ENCODE results near the gene COLGALT1. TPM values are rescaled to one million over a fixed set of nuclear protein-coding genes. Genes with fewer than 3 reads are reported as not detected.

COLGALT1 gene
- total RNA-seq, 6 donors from 2014 or later = 58.3 to 151 (median 116) TPM

DNA sequence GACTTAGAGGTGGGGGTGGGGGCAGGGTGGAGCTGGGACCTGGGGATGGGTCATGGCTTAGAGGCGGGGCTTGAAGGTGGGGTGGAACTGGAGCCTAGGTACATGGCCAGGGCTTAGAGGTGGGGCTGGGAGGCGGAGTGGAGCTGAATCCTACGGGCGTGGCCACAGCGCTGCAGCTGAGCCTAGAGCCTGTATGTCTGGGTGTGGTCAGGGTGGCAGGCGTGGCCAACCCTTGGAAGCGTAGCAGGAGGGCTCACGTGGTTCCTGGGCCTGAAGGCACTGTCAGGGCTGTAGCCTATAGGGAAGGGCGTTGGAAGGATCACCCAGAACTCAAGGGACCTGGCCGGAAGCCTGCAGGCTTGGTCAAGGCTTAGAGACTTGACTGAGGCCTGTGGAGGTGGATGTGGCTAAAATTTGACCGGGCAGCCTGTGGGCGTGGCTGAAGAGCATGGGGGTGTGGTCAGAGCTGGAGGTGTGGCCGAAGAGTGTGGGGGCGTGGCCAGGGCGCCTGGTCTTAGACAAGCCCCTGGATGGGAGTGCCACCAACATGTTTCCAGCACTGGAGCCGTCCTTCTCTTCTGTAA, 24.3 kb downstream of the COLGALT1 start:
- WGBS, 2 donors = 58 to 62% methylated on average over 16 of the region's 16 CpGs
- Histone ChIP-seq H3K36me3 (peaks cover 15 to 80% (median 58%) of the 10 kb centered on the region in 4 donors), H3K4me1 (peaks cover 0 to 7% (median 2%) of the 10 kb centered on the region in 4 donors), H3K27me3 (no peaks in the 10 kb centered on the region), H3K9me3 (no peaks in the 10 kb centered on the region), H3K27ac (no peak overlapping the region), H3K4me3 (no peak overlapping the region)
- peak; percentile 49 to 88 for DNase-seq
- no peak for TF ChIP-seq POLR2AphosphoS5 (IDR thresholded peaks at IDR 0.05)
- TF ChIP-seq POLR2A (IDR thresholded peaks at IDR 0.05) = no peak
- TF ChIP-seq EP300 (IDR thresholded peaks at IDR 0.05) = no peak
- TF ChIP-seq, protein P1, sequence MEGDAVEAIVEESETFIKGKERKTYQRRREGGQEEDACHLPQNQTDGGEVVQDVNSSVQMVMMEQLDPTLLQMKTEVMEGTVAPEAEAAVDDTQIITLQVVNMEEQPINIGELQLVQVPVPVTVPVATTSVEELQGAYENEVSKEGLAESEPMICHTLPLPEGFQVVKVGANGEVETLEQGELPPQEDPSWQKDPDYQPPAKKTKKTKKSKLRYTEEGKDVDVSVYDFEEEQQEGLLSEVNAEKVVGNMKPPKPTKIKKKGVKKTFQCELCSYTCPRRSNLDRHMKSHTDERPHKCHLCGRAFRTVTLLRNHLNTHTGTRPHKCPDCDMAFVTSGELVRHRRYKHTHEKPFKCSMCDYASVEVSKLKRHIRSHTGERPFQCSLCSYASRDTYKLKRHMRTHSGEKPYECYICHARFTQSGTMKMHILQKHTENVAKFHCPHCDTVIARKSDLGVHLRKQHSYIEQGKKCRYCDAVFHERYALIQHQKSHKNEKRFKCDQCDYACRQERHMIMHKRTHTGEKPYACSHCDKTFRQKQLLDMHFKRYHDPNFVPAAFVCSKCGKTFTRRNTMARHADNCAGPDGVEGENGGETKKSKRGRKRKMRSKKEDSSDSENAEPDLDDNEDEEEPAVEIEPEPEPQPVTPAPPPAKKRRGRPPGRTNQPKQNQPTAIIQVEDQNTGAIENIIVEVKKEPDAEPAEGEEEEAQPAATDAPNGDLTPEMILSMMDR (IDR thresholded peaks at IDR 0.05) = no peak
- peak; percentile 68 to 74 for ATAC-seq (ENCODE audit: low FRiP score in 2 of 2)

DNA sequence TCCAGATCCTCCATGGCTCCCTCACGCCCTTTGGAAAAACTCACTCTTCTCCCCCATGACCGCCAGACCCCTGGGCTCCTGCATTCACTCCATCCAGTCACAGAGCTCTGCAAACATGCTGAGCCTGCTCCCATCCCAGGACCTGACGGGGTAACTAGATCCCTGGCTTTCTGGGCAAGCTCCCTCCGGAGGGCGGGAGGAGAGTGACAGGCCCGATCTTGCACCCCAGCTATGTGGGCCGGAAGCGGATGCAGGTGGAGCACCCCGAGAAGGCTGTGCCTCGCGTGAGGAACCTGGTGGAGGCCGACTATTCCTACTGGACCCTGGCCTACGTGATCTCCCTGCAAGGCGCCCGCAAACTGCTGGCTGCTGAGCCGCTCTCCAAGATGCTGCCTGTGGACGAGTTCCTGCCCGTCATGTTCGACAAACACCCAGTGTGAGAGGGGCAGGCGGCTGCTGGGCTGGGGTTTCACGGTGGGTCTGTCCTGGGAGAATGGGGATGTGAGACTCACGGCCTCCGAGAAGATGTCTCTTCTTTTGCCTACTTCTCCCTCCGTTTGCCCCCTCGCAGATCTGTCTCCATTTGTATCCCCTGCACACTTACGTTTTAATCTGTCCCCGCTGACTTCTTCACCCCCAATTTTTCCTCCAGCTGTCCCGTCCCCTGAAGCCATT, 25.2 kb downstream of the COLGALT1 start:
- H3K27me3 ChIP-seq = no peaks in the 10 kb centered on the region
- no peaks in the 10 kb centered on the region for H3K9me3 ChIP-seq
- 91 to 92% methylated on average over 19 to 28 of the region's 28 CpGs for WGBS, 2 donors
- no peak overlapping the region for H3K27ac ChIP-seq
- TF ChIP-seq POLR2A (IDR thresholded peaks at IDR 0.05) = no peak
- TF ChIP-seq, protein P1 (IDR thresholded peaks at IDR 0.05) = no peak
- no peak for TF ChIP-seq EP300 (IDR thresholded peaks at IDR 0.05)
- no peak for TF ChIP-seq POLR2AphosphoS5 (IDR thresholded peaks at IDR 0.05)
- ATAC-seq (ENCODE audit: low FRiP score in 2 of 2) (no peak), DNase-seq (peak in 1 of 2 donors; percentile 76)
- H3K36me3 ChIP-seq = peaks cover 15 to 73% (median 54%) of the 10 kb centered on the region in 4 donors
- H3K4me3 ChIP-seq = no peak overlapping the region
- peaks cover 0 to 7% (median 2%) of the 10 kb centered on the region in 4 donors for H3K4me1 ChIP-seq

DNA sequence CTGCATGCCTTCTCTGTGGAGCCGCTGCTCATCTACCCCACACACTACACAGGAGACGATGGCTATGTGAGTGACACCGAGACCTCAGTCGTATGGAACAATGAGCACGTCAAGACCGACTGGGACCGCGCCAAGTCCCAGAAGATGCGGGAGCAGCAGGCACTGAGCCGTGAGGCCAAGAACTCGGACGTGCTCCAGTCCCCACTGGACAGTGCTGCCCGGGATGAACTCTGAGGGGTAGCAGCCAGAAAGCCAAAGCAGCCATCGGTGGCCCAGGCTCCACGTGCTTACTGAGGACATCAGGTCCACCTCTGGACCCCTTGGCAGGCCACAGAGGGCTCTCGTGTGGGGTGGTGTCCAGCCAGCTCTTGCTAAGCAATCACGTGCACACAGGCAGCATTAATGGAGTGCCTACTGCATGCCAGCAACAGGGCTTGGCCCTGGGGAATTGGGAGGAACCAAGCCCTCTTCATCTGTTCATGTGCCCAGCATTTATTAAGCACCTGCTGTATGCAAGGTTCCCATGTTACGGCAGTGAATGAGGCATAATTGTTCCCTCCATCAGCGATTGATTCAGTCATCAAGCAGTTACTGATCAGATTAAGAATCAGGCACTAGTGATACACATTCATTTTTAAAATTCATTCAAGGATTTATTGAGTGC, 25.9 kb downstream of the COLGALT1 start:
- Histone ChIP-seq H3K4me1 (peaks cover 0 to 7% (median 2%) of the 10 kb centered on the region in 4 donors), H3K9me3 (no peaks in the 10 kb centered on the region), H3K4me3 (no peak overlapping the region), H3K27me3 (no peaks in the 10 kb centered on the region), H3K27ac (no peak overlapping the region), H3K36me3 (peaks cover 15 to 66% (median 50%) of the 10 kb centered on the region in 4 donors)
- TF ChIP-seq, protein P1 (IDR thresholded peaks at IDR 0.05) = no peak
- TF ChIP-seq POLR2A (IDR thresholded peaks at IDR 0.05) (no peak), POLR2AphosphoS5 (IDR thresholded peaks at IDR 0.05) (no peak), EP300 (IDR thresholded peaks at IDR 0.05) (no peak)
- DNase-seq (no peak), ATAC-seq (ENCODE audit: low FRiP score in 2 of 2) (no peak)
- 82 to 91% methylated on average over 5 to 19 of the region's 19 CpGs for WGBS, 2 donors

DNA sequence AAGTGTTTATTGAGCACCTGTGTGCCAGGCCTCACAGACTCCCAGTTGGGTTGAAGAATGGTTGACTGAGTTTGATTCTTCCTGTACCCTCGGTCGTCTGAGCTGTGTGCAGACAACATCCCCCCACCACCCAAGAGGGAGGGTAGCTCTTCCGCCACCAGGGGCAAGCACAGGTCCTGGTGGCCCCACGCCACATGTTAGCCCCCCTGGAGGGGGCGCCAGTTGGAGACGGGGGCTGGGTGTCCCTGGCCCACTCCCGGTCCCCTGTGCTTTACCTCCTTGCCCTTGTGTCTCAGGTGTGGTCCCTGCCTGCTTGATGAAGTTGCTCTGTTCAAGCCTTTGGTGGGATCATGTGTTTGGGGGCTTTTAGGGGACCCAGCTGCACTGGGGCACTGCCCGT, 27.2 kb downstream of the COLGALT1 start:
- no peaks in the 10 kb centered on the region for H3K9me3 ChIP-seq
- peaks cover 15 to 55% (median 42%) of the 10 kb centered on the region in 4 donors for H3K36me3 ChIP-seq
- no peak for DNase-seq
- TF ChIP-seq POLR2A (IDR thresholded peaks at IDR 0.05) (no peak), POLR2AphosphoS5 (IDR thresholded peaks at IDR 0.05) (no peak), EP300 (IDR thresholded peaks at IDR 0.05) (no peak)
- TF ChIP-seq, protein P1 (IDR thresholded peaks at IDR 0.05) = no peak
- H3K27ac ChIP-seq = no peak overlapping the region
- H3K4me3 ChIP-seq = no peak overlapping the region
- WGBS, 2 donors = 91% methylated on average over 8 of the region's 8 CpGs; no CpG with 5 or more reads in 1 of the 2 donors
- H3K27me3 ChIP-seq = no peaks in the 10 kb centered on the region
- no peak for ATAC-seq (ENCODE audit: low FRiP score in 2 of 2)
- peaks cover 0 to 7% (median 2%) of the 10 kb centered on the region in 4 donors for H3K4me1 ChIP-seq
